Measurements from ENCODE around the gene HPCA.

GRCh38 chr1:32890516-32891240 is 4.4 kb downstream of the HPCA start:
- no peak for TF ChIP-seq POLR2AphosphoS5 (IDR thresholded peaks at IDR 0.05)
- TF ChIP-seq CTCF (IDR thresholded peaks at IDR 0.05 in 8 of 11, conservative IDR thresholded peaks at IDR 0.05 in 3 of 11), result no peak
- TF ChIP-seq POLR2A (IDR thresholded peaks at IDR 0.05), result no peak
